ENCODE results near the gene DENND1A. TPM values are rescaled to one million over a fixed set of nuclear protein-coding genes. Genes with fewer than 3 reads are reported as not detected.
A peak's percentile ranks its signal among the peaks of the same experiment; 100 is the strongest.

Gene DENND1A
- total and polyA plus RNA-seq, 4 donors: 7.9 to 22.0 (median 13.9) TPM

DNA sequence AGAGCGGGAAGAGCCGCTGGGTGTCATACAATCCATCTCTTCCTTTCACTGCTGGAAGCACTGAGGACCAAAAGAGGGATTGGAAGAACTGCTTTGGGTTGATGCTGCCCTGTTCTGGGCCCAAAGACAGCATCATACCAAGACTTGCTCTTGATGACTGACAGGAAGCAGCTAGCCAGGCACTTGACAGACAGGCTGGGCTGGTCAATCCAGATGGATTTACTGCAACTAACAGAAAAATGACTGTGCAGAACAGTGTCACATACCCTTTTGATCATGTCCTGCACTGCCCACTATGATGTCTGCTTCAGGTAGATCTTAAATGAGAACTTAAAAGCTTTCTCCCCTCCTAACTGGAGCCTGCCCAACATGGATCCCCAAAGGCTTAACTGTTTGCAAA is 416.4 kb downstream of the DENND1A start:
- Histone ChIP-seq H3K36me3 (ENCODE audit: control insufficient read depth in 4 of 4, insufficient read depth in 3 of 4, low read depth in 1 of 4, low read length in 3 of 4) (no peaks in the 10 kb centered on the region), H3K9ac (ENCODE audit: low read depth in 1 of 2, low read length in 2 of 2) (no peak overlapping the region), H3K4me1 (ENCODE audit: control insufficient read depth in 4 of 4, insufficient read depth in 4 of 4, low read length in 3 of 4) (peaks cover 7 to 32% (median 17%) of the 10 kb centered on the region in 4 donors), H3K27ac (ENCODE audit: low read depth in 1 of 2, low read length in 2 of 2) (no peak overlapping the region), H3K4me3 (ENCODE audit: low read depth in 1 of 3, low read length in 3 of 3) (no peak overlapping the region), H3K9me3 (ENCODE audit: control insufficient read depth in 4 of 4, low read length in 3 of 4) (no peaks in the 10 kb centered on the region), H3K27me3 (ENCODE audit: control insufficient read depth in 4 of 4, insufficient read depth in 4 of 4, low read length in 3 of 4) (no peaks in the 10 kb centered on the region)
- no peak for TF ChIP-seq GABPA (IDR thresholded peaks at IDR 0.05 in 1 of 2, conservative IDR thresholded peaks at IDR 0.05 in 1 of 2)
- TF ChIP-seq RXRA (IDR thresholded peaks at IDR 0.05): no peak
- WGBS: 97% methylated on average over 2 of the region's 2 CpGs
- DNase-seq (ENCODE audit: low spot score): no peak

DNA sequence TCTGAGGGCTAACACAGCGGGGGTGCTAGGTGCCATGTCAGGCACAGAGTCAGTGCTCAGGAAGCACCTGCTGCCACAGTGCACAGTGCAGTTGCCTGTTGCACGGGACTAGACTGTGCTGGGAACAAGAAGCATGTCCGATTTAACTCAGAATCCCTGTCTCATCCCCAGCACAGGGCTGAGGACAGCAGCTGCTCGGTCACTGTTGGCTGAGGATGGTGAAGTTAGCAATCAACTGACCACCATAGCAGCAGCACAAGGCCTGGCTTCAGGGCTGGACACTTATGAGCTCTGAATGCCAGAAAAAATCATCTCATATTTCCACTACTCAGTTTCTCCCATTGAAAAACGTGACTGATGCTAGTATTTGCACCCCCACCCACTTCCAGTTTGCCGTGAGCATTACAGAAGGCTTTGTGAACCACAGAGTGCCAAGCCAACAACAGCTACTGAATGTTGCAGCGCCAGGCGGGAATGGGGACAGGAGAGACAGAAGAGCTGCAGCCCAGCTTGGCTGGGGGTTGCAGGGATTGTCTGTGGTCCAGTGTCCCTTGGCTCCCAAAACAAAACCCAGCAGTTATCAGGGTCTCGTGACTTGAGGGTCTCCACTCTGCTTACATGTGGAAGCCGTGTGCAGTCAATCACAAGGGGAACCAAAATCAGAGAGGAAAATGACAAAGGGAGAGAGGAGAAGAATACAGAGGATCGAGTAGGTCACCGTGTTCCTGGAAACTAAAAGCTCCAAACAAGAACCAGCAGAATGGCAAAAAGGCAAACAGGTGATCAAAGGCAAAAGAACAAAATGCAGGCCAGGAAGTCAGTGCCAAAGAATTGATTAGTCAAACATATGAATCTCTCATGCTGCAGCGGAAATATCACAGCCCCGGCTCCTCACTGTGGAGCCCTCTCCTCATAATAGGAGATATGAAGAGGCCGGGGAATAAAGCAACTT is 418.3 kb downstream of the DENND1A start:
- Histone ChIP-seq H3K27me3 (ENCODE audit: control insufficient read depth in 4 of 4, insufficient read depth in 4 of 4, low read length in 3 of 4) (no peaks in the 10 kb centered on the region), H3K9me3 (ENCODE audit: control insufficient read depth in 4 of 4, low read length in 3 of 4) (no peaks in the 10 kb centered on the region), H3K4me1 (ENCODE audit: control insufficient read depth in 4 of 4, insufficient read depth in 4 of 4, low read length in 3 of 4) (peaks cover 8 to 37% (median 21%) of the 10 kb centered on the region in 4 donors), H3K27ac (ENCODE audit: low read depth in 1 of 2, low read length in 2 of 2) (peak overlapping the region; percentile 50 to 51), H3K9ac (ENCODE audit: low read depth in 1 of 2, low read length in 2 of 2) (no peak overlapping the region), H3K36me3 (ENCODE audit: control insufficient read depth in 4 of 4, insufficient read depth in 3 of 4, low read depth in 1 of 4, low read length in 3 of 4) (no peaks in the 10 kb centered on the region), H3K4me3 (ENCODE audit: low read depth in 1 of 3, low read length in 3 of 3) (no peak overlapping the region)
- DNase-seq (ENCODE audit: low spot score): no peak
- 52% methylated on average over 15 of the region's 15 CpGs for WGBS
- TF ChIP-seq FOXA2 (IDR thresholded peaks at IDR 0.05) (no peak), YY1 (IDR thresholded peaks at IDR 0.05) (peak; percentile 46), NR2F2 (IDR thresholded peaks at IDR 0.05) (no peak), SP1 (IDR thresholded peaks at IDR 0.05) (peak; percentile 40), RAD21 (IDR thresholded peaks at IDR 0.05) (peak in 1 of 2 donors; percentile 8), RXRA (IDR thresholded peaks at IDR 0.05) (peak in 1 of 2 donors; percentile 26), HNF4A (conservative IDR thresholded peaks at IDR 0.05) (peak in 1 of 2 donors; percentile 29), GABPA (IDR thresholded peaks at IDR 0.05 in 1 of 2, conservative IDR thresholded peaks at IDR 0.05 in 1 of 2) (no peak)
- TF ChIP-seq, protein P1, sequence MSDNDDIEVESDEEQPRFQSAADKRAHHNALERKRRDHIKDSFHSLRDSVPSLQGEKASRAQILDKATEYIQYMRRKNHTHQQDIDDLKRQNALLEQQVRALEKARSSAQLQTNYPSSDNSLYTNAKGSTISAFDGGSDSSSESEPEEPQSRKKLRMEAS (IDR thresholded peaks at IDR 0.05): no peak

DNA sequence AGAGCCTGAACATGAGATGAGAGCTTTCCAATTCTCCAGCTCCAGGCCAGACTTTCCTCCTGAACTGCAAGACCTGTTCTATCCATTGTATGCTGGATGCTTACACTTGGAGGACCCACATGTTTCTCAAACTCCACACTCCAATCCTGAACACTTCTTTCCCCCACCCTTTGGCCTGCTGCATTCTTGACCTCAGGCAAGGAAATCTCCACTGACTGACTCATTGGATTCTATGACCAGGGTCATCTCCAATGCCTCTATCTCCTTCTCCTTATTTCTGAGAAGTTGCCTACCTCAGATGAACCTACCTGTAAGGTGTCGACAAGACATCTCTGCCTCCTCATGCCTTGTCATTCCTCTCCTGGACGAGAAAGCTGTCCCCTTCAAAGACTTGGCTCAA is 420.3 kb downstream of the DENND1A start:
- H3K36me3 ChIP-seq (ENCODE audit: control insufficient read depth in 4 of 4, insufficient read depth in 3 of 4, low read depth in 1 of 4, low read length in 3 of 4): no peaks in the 10 kb centered on the region
- 92% methylated on average over 2 of the region's 2 CpGs for WGBS
- H3K4me1 ChIP-seq (ENCODE audit: control insufficient read depth in 4 of 4, insufficient read depth in 4 of 4, low read length in 3 of 4): peaks cover 8 to 37% (median 21%) of the 10 kb centered on the region in 4 donors
- no peaks in the 10 kb centered on the region for H3K9me3 ChIP-seq (ENCODE audit: control insufficient read depth in 4 of 4, low read length in 3 of 4)
- TF ChIP-seq RAD21 (IDR thresholded peaks at IDR 0.05) (no peak), HNF4A (conservative IDR thresholded peaks at IDR 0.05) (no peak), FOXA2 (IDR thresholded peaks at IDR 0.05) (no peak), GABPA (IDR thresholded peaks at IDR 0.05 in 1 of 2, conservative IDR thresholded peaks at IDR 0.05 in 1 of 2) (no peak), SP1 (IDR thresholded peaks at IDR 0.05) (no peak), EGR1 (IDR thresholded peaks at IDR 0.05; ENCODE audit: low read depth in 2 of 2) (no peak), YY1 (IDR thresholded peaks at IDR 0.05) (no peak), TAF1 (conservative IDR thresholded peaks at IDR 0.05) (no peak), RXRA (IDR thresholded peaks at IDR 0.05) (no peak), JUND (IDR thresholded peaks at IDR 0.05) (no peak)
- TF ChIP-seq, protein P1 (IDR thresholded peaks at IDR 0.05): no peak
- TF ChIP-seq, protein P2, sequence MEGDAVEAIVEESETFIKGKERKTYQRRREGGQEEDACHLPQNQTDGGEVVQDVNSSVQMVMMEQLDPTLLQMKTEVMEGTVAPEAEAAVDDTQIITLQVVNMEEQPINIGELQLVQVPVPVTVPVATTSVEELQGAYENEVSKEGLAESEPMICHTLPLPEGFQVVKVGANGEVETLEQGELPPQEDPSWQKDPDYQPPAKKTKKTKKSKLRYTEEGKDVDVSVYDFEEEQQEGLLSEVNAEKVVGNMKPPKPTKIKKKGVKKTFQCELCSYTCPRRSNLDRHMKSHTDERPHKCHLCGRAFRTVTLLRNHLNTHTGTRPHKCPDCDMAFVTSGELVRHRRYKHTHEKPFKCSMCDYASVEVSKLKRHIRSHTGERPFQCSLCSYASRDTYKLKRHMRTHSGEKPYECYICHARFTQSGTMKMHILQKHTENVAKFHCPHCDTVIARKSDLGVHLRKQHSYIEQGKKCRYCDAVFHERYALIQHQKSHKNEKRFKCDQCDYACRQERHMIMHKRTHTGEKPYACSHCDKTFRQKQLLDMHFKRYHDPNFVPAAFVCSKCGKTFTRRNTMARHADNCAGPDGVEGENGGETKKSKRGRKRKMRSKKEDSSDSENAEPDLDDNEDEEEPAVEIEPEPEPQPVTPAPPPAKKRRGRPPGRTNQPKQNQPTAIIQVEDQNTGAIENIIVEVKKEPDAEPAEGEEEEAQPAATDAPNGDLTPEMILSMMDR (IDR thresholded peaks at IDR 0.05; ENCODE audit: low read depth, low read length, missing input control): no peak
- TF ChIP-seq, protein P3, sequence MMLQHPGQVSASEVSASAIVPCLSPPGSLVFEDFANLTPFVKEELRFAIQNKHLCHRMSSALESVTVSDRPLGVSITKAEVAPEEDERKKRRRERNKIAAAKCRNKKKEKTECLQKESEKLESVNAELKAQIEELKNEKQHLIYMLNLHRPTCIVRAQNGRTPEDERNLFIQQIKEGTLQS (IDR thresholded peaks at IDR 0.05): no peak
- TF ChIP-seq, protein P4, sequence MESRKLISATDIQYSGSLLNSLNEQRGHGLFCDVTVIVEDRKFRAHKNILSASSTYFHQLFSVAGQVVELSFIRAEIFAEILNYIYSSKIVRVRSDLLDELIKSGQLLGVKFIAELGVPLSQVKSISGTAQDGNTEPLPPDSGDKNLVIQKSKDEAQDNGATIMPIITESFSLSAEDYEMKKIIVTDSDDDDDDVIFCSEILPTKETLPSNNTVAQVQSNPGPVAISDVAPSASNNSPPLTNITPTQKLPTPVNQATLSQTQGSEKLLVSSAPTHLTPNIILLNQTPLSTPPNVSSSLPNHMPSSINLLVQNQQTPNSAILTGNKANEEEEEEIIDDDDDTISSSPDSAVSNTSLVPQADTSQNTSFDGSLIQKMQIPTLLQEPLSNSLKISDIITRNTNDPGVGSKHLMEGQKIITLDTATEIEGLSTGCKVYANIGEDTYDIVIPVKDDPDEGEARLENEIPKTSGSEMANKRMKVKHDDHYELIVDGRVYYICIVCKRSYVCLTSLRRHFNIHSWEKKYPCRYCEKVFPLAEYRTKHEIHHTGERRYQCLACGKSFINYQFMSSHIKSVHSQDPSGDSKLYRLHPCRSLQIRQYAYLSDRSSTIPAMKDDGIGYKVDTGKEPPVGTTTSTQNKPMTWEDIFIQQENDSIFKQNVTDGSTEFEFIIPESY (IDR thresholded peaks at IDR 0.05): no peak
- no peak overlapping the region for H3K9ac ChIP-seq (ENCODE audit: low read depth in 1 of 2, low read length in 2 of 2)
- H3K4me3 ChIP-seq (ENCODE audit: low read depth in 1 of 3, low read length in 3 of 3): no peak overlapping the region
- no peak for DNase-seq (ENCODE audit: low spot score)
- H3K27ac ChIP-seq (ENCODE audit: low read depth in 1 of 2, low read length in 2 of 2): no peak overlapping the region
- no peaks in the 10 kb centered on the region for H3K27me3 ChIP-seq (ENCODE audit: control insufficient read depth in 4 of 4, insufficient read depth in 4 of 4, low read length in 3 of 4)
